Activated CD4-positive, CD25-positive, alpha-beta regulatory T cell (primary cell): Measurements from ENCODE around the gene THBS3.
"Not testable (repeated sequence)": the region's sequence is repeated elsewhere in the genome, so short reads cannot be mapped to it uniquely, and the experiment has no call there.

Source experiments
- DNase-seq, 4 experiments: peaks; one replicate each; lab custom pipeline; 2025; lab: John Stamatoyannopoulos, UW

Gene THBS3

GRCh38 chr1:155207806-155208540, at the start of gene THBS3:
Gene THBS3, minus strand, starts transcription at chr1:155207897. Its CDS starts 21 bp downstream, at chr1:155207876.
- DNase-seq: no peak

- DNase-seq: no peak
These were observed 48.6 kb upstream of the THBS3 start for GRCh38 chr1:155256058-155256852.

- peak; percentile 31 to 67 (median 50) for DNase-seq
These were observed 47.7 kb upstream of the THBS3 start, which contains the start of gene ENTREP3 for GRCh38 chr1:155255243-155256007. Gene ENTREP3, minus strand, starts transcription at chr1:155255483. Its CDS starts 606 bp downstream, at chr1:155254877.

GRCh38 chr1:155254714-155255242, 47.1 kb upstream of the THBS3 start:
- DNase-seq: no peak

GRCh38 chr1:155254228-155254713, 46.6 kb upstream of the THBS3 start:
- no peak for DNase-seq

- no peak for DNase-seq
These were observed 46.1 kb upstream of the THBS3 start for GRCh38 chr1:155253797-155254196.

GRCh38 chr1:155253208-155253607, 45.5 kb upstream of the THBS3 start:
- DNase-seq: no peak

GRCh38 chr1:155251566-155251965, 43.9 kb upstream of the THBS3 start:
- no peak for DNase-seq

GRCh38 chr1:155250633-155251449, 43.1 kb upstream of the THBS3 start:
- DNase-seq: peak; percentile 93 to 99 (median 98)

- no peak for DNase-seq
These were observed 42.5 kb upstream of the THBS3 start for GRCh38 chr1:155250246-155250632.

- no peak for DNase-seq
These were observed 40.2 kb upstream of the THBS3 start for GRCh38 chr1:155247667-155248553.

GRCh38 chr1:155246796-155247195, 39.1 kb upstream of the THBS3 start:
- not testable (repeated sequence) for DNase-seq

GRCh38 chr1:155245163-155245524, 37.4 kb upstream of the THBS3 start:
- no peak for DNase-seq

GRCh38 chr1:155244368-155245162, 36.9 kb upstream of the THBS3 start:
- DNase-seq: peak; percentile 76 to 86 (median 80)

- DNase-seq: no peak
These were observed 35.2 kb upstream of the THBS3 start for GRCh38 chr1:155242805-155243358.

- DNase-seq: no peak
These were observed 34.2 kb upstream of the THBS3 start for GRCh38 chr1:155241841-155242264.

- peak; percentile 19 to 32 (median 21) for DNase-seq
These were observed 33.5 kb upstream of the THBS3 start for GRCh38 chr1:155241069-155241679.

- DNase-seq: no peak
These were observed 28.8 kb upstream of the THBS3 start for GRCh38 chr1:155236451-155236850.
